ENCODE data around the gene SCFD2.

Gene SCFD2

GRCh38 chr4:53113431-53114225 lies 252.2 kb downstream of the SCFD2 start:
- no peak for DNase-seq

- DNase-seq: no peak
These were observed 260.5 kb downstream of the SCFD2 start for GRCh38 chr4:53105313-53105712.

- no peak for DNase-seq
These were observed 262.4 kb downstream of the SCFD2 start for GRCh38 chr4:53103481-53103880.

- no peak for DNase-seq
These were observed 264.7 kb downstream of the SCFD2 start for GRCh38 chr4:53101191-53101581.

- DNase-seq: no peak
These were observed 265.2 kb downstream of the SCFD2 start for GRCh38 chr4:53100501-53101190.

- no peak for DNase-seq
These were observed 267.2 kb downstream of the SCFD2 start for GRCh38 chr4:53098681-53099121.

GRCh38 chr4:53094040-53094439 lies 271.8 kb downstream of the SCFD2 start:
- DNase-seq: no peak

- DNase-seq: no peak
These were observed 275.7 kb downstream of the SCFD2 start for GRCh38 chr4:53089936-53090729.

GRCh38 chr4:53088152-53088551 lies 277.7 kb downstream of the SCFD2 start:
- DNase-seq: no peak

GRCh38 chr4:53076374-53076958 lies 289.4 kb downstream of the SCFD2 start:
- no peak for DNase-seq

- no peak for DNase-seq
These were observed 290.6 kb downstream of the SCFD2 start for GRCh38 chr4:53075162-53075785.

- DNase-seq: no peak
These were observed 297.0 kb downstream of the SCFD2 start for GRCh38 chr4:53068755-53069330.

GRCh38 chr4:53067125-53067802 lies 298.6 kb downstream of the SCFD2 start:
- DNase-seq: no peak

GRCh38 chr4:53066155-53066554 lies 299.7 kb downstream of the SCFD2 start:
- no peak for DNase-seq

- no peak for DNase-seq
These were observed 301.3 kb downstream of the SCFD2 start for GRCh38 chr4:53064609-53065008.

GRCh38 chr4:53061091-53061850 lies 304.6 kb downstream of the SCFD2 start:
- DNase-seq: no peak

GRCh38 chr4:53060278-53060677 lies 305.6 kb downstream of the SCFD2 start:
- DNase-seq: no peak

- DNase-seq: no peak
These were observed 306.0 kb downstream of the SCFD2 start for GRCh38 chr4:53059871-53060270.

- DNase-seq: no peak
These were observed 306.6 kb downstream of the SCFD2 start for GRCh38 chr4:53059256-53059655.

All from nucleus accumbens (tissue), 56 donors.